DOHH2 (cell line): ENCODE measurements around the gene CHPF.

ENCODE experiments used
- H3F3A ChIP-seq: fragments of 200-600 bp; sonication (generic), shearing (Covaris generic); 2 replicates; pipeline ENCODE4 v1.6.0; 2016; ENCODE audit warnings: antibody characterized with exemption, mild to moderate bottlenecking; ENCODE audit not compliant: control insufficient read depth, insufficient read depth
- H3K27ac ChIP-seq: fragments of 200-600 bp; sonication (generic); 2 replicates; pipeline ENCODE4 v1.5.1; 2014; ENCODE audit warnings: low read depth, mild to moderate bottlenecking, low read length, moderate library complexity
- H3K27me3 ChIP-seq: fragments of 200-600 bp; sonication (generic); 2 replicates; pipeline ENCODE4 v1.6.1; 2014; ENCODE audit warnings: mild to moderate bottlenecking, low read length, mixed read lengths; ENCODE audit not compliant: control insufficient read depth
- H3K36me3 ChIP-seq: fragments of 200-600 bp; sonication (generic); 2 replicates; pipeline ENCODE4 v1.6.1; 2014; ENCODE audit warnings: mild to moderate bottlenecking, low read length, moderate library complexity, mixed read lengths; ENCODE audit not compliant: control insufficient read depth
- H3K4me1 ChIP-seq: fragments of 200-600 bp; sonication (generic); 2 replicates; pipeline ENCODE4 v1.6.1; 2014; ENCODE audit warnings: mild to moderate bottlenecking, low read length, mixed read lengths; ENCODE audit not compliant: control insufficient read depth
- H3K4me2 ChIP-seq: fragments of 200-600 bp; sonication (generic); 2 replicates; pipeline ENCODE4 v1.6.0; 2014; ENCODE audit warnings: mild to moderate bottlenecking, low read length, moderate library complexity
- H3K4me3 ChIP-seq: fragments of 200-600 bp; sonication (generic); 2 replicates; pipeline ENCODE4 v1.5.1; 2014; ENCODE audit warnings: mild to moderate bottlenecking, low read length, mixed read lengths
- H3K79me2 ChIP-seq: fragments of 200-600 bp; sonication (generic); 2 replicates; pipeline ENCODE4 v1.6.1; 2014; ENCODE audit warnings: mild to moderate bottlenecking, low read length, mixed read lengths; ENCODE audit not compliant: control insufficient read depth
- H3K9me2 ChIP-seq: fragments of 200-600 bp; sonication (generic); replicated peaks from 2 replicates; pipeline ENCODE4 v1.6.1; 2014; ENCODE audit warnings: mild to moderate bottlenecking, low read length, mixed read lengths; ENCODE audit not compliant: control insufficient read depth
- H3K9me3 ChIP-seq: fragments of 200-600 bp; sonication (generic); 2 replicates; pipeline ENCODE4 v1.6.1; 2014; ENCODE audit warnings: antibody characterized with exemption, low read length, mixed read lengths; ENCODE audit not compliant: control insufficient read depth, insufficient read depth
- H4K20me1 ChIP-seq: fragments of 200-600 bp; sonication (generic); 2 replicates; pipeline ENCODE4 v1.6.0; 2014; ENCODE audit warnings: low read depth, mild to moderate bottlenecking, antibody characterized with exemption, low read length, moderate library complexity; ENCODE audit not compliant: control insufficient read depth, insufficient read depth
- CTCF ChIP-seq: fragments of 200-600 bp; sonication (generic); IDR thresholded peaks from one replicate; pipeline ENCODE4 v1.5.1; 2014; ENCODE audit warnings: antibody characterized with exemption, mild to moderate bottlenecking, low read depth, low read length; ENCODE audit not compliant: poor library complexity, severe bottlenecking
- EZH2phosphoT487 ChIP-seq: fragments of 200-600 bp; sonication (generic); IDR thresholded peaks from 2 replicates; pipeline ENCODE4 v1.6.1; 2017; ENCODE audit warnings: borderline replicate concordance, mild to moderate bottlenecking, antibody characterized with exemption, low read length, moderate library complexity, mixed read lengths

CHPF gene

DNA sequence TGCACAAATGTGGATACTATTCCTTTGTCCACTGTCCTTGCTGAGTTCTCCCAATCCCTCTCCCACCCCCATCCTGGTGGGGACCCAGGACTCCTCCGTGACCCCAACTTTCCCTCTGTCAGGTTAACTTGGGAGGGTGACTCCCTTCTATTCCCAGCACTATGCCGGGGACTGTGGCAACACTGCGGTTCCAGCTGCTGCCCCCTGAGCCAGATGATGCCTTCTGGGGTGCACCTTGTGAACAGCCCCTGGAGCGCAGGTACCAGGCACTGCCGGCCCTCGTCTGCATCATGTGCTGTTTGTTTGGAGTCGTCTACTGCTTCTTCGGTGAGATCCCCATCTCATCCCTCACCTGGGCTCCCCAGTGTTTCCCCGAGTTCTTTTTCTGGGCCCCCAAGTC, 958 bp upstream of the CHPF start:
- Histone ChIP-seq H4K20me1 (peaks cover 6% of the 10 kb centered on the region), H3K4me3 (peak overlapping the region; percentile 90), H3K36me3 (peaks cover 18% of the 10 kb centered on the region), H3K4me2 (peak overlapping the region; percentile 74), H3K79me2 (peaks cover 8% of the 10 kb centered on the region), H3K27me3 (peaks cover 15% of the 10 kb centered on the region; the same call in 1 of the 2 replicates), H3K9me2 (no peaks in the 10 kb centered on the region), H3K9me3 (no peaks in the 10 kb centered on the region), H3F3A (no peaks in the 10 kb centered on the region), H3K4me1 (peaks cover 22% of the 10 kb centered on the region), H3K27ac (no peak overlapping the region)
- TF ChIP-seq EZH2phosphoT487 (no peak), CTCF (no peak)

DNA sequence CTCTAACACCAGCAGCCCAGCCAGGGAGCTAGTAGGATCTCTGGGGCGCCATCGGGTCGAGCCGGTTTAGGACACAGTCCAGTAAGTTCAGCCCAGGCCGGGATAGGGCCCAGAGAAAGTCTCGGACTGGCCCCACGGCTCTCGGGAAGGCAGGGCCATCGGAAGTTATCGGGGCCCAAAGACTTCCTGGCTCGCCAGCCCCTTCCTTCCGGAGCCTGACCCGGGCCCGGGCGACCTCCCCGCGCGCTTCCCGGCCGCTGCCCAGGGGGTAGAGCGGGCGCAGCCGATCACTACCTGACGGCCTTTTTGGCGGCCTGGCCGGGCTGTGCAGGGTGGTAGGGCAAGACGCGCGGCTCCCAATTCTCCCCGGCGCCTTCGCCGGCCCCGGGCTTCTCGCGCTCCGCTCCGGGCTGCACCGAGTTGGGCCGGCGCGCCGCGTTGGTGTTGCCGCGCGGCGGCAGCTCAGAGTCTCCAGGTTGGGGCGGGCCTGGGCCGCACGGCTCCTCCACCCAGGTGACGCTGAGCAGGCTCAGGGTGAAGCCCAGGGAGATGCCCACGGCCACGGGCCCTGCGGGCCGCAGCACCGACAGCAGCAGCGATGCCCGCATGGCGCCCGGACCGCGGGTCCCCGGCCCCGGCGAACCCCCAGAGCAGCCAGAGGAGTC, 546 bp downstream of the CHPF start:
- Histone ChIP-seq H3K9me2 (no peaks in the 10 kb centered on the region), H3K4me1 (peaks cover 22% of the 10 kb centered on the region), H3K79me2 (peaks cover 8% of the 10 kb centered on the region), H3K27ac (peak overlapping the region; percentile 66), H3K4me3 (peak overlapping the region; percentile 90), H3K4me2 (peak overlapping the region; percentile 74), H3K36me3 (peaks cover 25% of the 10 kb centered on the region), H3K9me3 (no peaks in the 10 kb centered on the region), H3F3A (no peaks in the 10 kb centered on the region), H3K27me3 (peaks cover 15% of the 10 kb centered on the region; the same call in 1 of the 2 replicates), H4K20me1 (peaks cover 6% of the 10 kb centered on the region)
- TF ChIP-seq EZH2phosphoT487 (no peak), CTCF (no peak)

GRCh38 chr2:219541611-219542180, 1.9 kb downstream of the CHPF start:
- TF ChIP-seq EZH2phosphoT487 (no peak), CTCF (peak; percentile 100)
- Histone ChIP-seq H3K4me3 (peak overlapping the region; percentile 90), H3K9me3 (no peaks in the 10 kb centered on the region), H3K27me3 (peaks cover 15% of the 10 kb centered on the region; the same call in 1 of the 2 replicates), H3K9me2 (no peaks in the 10 kb centered on the region), H3K79me2 (peaks cover 8% of the 10 kb centered on the region), H3K36me3 (peaks cover 25% of the 10 kb centered on the region), H3K4me1 (peaks cover 22% of the 10 kb centered on the region), H3K4me2 (peak overlapping the region; percentile 74), H3K27ac (no peak overlapping the region), H4K20me1 (peaks cover 6% of the 10 kb centered on the region), H3F3A (no peaks in the 10 kb centered on the region)
